T47D (cell line): ENCODE measurements around the gene PCDHA12.

Experiments
- DNase-seq, 2 experiments: peaks; one replicate each; pipeline versions ENCODE4 v3.0.0 to v3.0.0-alpha.2; 2011 to 2012; ENCODE audit warnings: low read depth in 1 of 2, low spot score in 1 of 2
- JUND ChIP-seq: IDR thresholded peaks from 2 replicates; pipeline ENCODE4 v1.6.1; 2012; ENCODE audit warnings: low read depth
- in situ Hi-C: cut with HindIII; loops from 2 replicates; pipeline ENCODE4 v1.10.0; 2016; ENCODE audit warnings: low sequenced_read_pairs, low pct_unique_long_range_greater_than_20kb

Gene PCDHA12

DNA sequence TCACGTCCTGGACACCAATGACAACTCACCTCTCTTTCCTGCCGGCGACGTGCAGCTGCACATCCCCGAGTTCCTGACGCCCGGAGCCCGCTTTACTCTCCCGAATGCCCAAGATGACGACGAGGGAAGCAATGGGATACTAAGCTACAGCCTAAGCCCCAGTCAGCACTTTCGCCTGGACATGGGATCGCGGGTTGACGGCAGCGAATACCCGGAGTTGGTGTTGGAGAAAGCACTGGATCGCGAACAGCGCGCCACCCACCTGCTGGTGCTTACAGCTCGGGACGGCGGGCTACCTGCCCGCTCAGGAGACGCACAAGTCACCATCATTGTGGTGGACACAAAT lies 52.1 kb downstream of the PCDHA12 start:
- in situ Hi-C loops, result no loop called here
- TF ChIP-seq JUND, result no peak
- DNase-seq, result no peak
